KMS-11 (cell line): ENCODE results near the gene TRIM47.
"Not testable (repeated sequence)": the region's sequence is repeated elsewhere in the genome, so short reads cannot be mapped to it uniquely, and the experiment has no call there.

ENCODE experiments used
- H2AFZ ChIP-seq: fragments of 200-600 bp; sonication (generic); 2 replicates; pipeline ENCODE4 v1.6.1; 2016; ENCODE audit warnings: antibody characterized with exemption, mixed run types, low read depth
- H3K27ac ChIP-seq: fragments of 200-600 bp; sonication (generic); 2 replicates; pipeline ENCODE4 v1.6.1; 2016; ENCODE audit warnings: mild to moderate bottlenecking, mixed run types
- H3K27me3 ChIP-seq: fragments of 200-600 bp; sonication (generic); 2 replicates; pipeline ENCODE4 v1.6.1; 2017; ENCODE audit warnings: mild to moderate bottlenecking, low read depth, mixed run types, moderate library complexity; ENCODE audit not compliant: insufficient read depth
- H3K36me3 ChIP-seq: fragments of 200-600 bp; sonication (generic); 2 replicates; pipeline ENCODE4 v1.6.1; 2017; ENCODE audit warnings: mild to moderate bottlenecking, mixed run types; ENCODE audit not compliant: insufficient read depth
- H3K4me1 ChIP-seq: fragments of 200-600 bp; sonication (generic); 2 replicates; pipeline ENCODE4 v1.6.1; 2016; ENCODE audit warnings: mild to moderate bottlenecking, low read depth, mixed run types; ENCODE audit not compliant: poor library complexity, severe bottlenecking
- H3K4me2 ChIP-seq: fragments of 200-600 bp; sonication (generic); 2 replicates; pipeline ENCODE4 v1.7.0; 2016; ENCODE audit warnings: mild to moderate bottlenecking, mixed run types
- H3K4me3 ChIP-seq: fragments of 200-600 bp; sonication (generic); IDR thresholded peaks from 2 replicates; pipeline ENCODE4 v1.6.1; 2017; ENCODE audit warnings: low read depth, low read length, mixed read lengths; ENCODE audit not compliant: insufficient read depth
- H3K79me2 ChIP-seq: fragments of 200-600 bp; sonication (generic); 2 replicates; pipeline ENCODE4 v1.6.1; 2016; ENCODE audit warnings: low read depth, mixed run types; ENCODE audit not compliant: insufficient read depth
- H3K9ac ChIP-seq: fragments of 200-600 bp; sonication (generic); 2 replicates; pipeline ENCODE4 v1.6.1; 2016; ENCODE audit warnings: mild to moderate bottlenecking, mixed run types
- H4K20me1 ChIP-seq: fragments of 200-600 bp; sonication (generic); 2 replicates; pipeline ENCODE4 v1.6.1; 2016; ENCODE audit warnings: mild to moderate bottlenecking, mixed run types; ENCODE audit not compliant: insufficient read depth
- TF ChIP-seq, protein P1 (sequence below): fragments of 200-600 bp; sonication (generic); conservative IDR thresholded peaks from 2 replicates; pipeline ENCODE4 v1.6.1; 2017; ENCODE audit warnings: low read depth, mild to moderate bottlenecking, antibody characterized with exemption, low read length, moderate library complexity, mixed read lengths

The TRIM47 gene

DNA sequence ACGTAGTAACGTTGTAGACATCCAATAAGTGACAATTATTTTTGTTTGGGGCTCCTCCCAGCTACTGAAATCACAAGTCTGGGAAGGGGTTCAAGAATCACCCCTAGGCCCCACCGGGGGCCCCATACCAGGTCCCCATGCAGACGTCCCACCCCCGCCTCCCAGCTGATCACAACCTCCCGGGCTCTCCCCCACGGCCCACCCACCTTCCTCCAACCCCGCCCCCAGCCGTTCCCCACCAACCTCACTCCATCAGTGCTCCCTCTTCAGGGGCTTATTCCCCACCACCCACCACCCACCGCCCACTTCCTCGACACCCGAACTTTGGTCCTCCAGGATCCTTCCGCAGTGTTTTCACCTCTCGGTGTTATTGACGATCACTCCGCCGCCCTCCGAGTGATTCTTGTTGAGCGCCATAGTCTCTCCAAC lies 23.5 kb downstream of the TRIM47 start:
- peak overlapping the region; percentile 85 for H3K4me2 ChIP-seq
- peaks cover 7% of the 10 kb centered on the region; the same call in 1 of the 2 replicates for H3K79me2 ChIP-seq
- H3K27me3 ChIP-seq, result no peaks in the 10 kb centered on the region
- TF ChIP-seq, protein P1, sequence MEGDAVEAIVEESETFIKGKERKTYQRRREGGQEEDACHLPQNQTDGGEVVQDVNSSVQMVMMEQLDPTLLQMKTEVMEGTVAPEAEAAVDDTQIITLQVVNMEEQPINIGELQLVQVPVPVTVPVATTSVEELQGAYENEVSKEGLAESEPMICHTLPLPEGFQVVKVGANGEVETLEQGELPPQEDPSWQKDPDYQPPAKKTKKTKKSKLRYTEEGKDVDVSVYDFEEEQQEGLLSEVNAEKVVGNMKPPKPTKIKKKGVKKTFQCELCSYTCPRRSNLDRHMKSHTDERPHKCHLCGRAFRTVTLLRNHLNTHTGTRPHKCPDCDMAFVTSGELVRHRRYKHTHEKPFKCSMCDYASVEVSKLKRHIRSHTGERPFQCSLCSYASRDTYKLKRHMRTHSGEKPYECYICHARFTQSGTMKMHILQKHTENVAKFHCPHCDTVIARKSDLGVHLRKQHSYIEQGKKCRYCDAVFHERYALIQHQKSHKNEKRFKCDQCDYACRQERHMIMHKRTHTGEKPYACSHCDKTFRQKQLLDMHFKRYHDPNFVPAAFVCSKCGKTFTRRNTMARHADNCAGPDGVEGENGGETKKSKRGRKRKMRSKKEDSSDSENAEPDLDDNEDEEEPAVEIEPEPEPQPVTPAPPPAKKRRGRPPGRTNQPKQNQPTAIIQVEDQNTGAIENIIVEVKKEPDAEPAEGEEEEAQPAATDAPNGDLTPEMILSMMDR, result no peak
- H2AFZ ChIP-seq, result peak overlapping the region; percentile 49; the same call in 1 of the 2 replicates
- no peaks in the 10 kb centered on the region for H4K20me1 ChIP-seq
- no peak overlapping the region for H3K4me3 ChIP-seq
- peak overlapping the region; percentile 79; the same call in 1 of the 2 replicates for H3K9ac ChIP-seq
- H3K4me1 ChIP-seq, result peaks cover 12% of the 10 kb centered on the region
- no peaks in the 10 kb centered on the region for H3K36me3 ChIP-seq
- H3K27ac ChIP-seq, result no peak overlapping the region

DNA sequence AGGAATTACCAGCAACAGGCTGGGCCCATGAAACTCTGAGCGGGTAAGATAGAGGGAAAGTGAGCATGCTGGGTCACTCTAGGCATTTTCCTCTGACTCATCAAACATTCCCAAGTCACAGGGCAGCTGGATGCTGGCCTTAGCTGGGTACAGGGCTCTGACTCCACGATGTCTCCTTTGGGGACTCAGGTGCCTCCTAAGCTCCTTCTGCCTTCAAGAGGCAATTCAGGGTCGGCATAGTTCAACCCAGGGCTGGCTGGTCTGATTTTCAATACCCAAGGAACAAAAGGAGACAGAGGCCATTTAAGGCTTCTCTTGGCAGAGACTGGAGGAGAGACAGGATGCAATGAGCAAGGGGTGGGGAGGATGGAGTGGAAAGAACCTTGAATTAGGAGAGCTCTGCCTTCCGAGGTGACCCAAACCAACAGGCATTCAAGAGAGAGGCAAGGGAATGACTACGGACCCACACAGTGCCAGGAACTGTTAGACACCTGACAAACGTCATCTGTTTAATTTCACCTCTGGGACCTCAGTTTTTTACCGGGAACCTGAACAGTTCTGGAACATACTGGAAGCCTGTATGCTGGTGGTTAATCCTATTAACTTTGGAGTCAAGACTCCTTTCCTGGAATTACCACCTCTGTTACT lies 24.2 kb downstream of the TRIM47 start:
- no peaks in the 10 kb centered on the region for H3K27me3 ChIP-seq
- H3K9ac ChIP-seq, result peak overlapping the region; percentile 79; the same call in 1 of the 2 replicates
- no peaks in the 10 kb centered on the region for H4K20me1 ChIP-seq
- H3K4me2 ChIP-seq, result peak overlapping the region; percentile 85
- no peak overlapping the region for H3K4me3 ChIP-seq
- TF ChIP-seq, protein P1, result no peak
- H3K79me2 ChIP-seq, result peaks cover 7% of the 10 kb centered on the region; the same call in 1 of the 2 replicates
- H3K4me1 ChIP-seq, result peaks cover 12% of the 10 kb centered on the region
- no peaks in the 10 kb centered on the region for H3K36me3 ChIP-seq
- H2AFZ ChIP-seq, result no peak overlapping the region
- no peak overlapping the region for H3K27ac ChIP-seq

DNA sequence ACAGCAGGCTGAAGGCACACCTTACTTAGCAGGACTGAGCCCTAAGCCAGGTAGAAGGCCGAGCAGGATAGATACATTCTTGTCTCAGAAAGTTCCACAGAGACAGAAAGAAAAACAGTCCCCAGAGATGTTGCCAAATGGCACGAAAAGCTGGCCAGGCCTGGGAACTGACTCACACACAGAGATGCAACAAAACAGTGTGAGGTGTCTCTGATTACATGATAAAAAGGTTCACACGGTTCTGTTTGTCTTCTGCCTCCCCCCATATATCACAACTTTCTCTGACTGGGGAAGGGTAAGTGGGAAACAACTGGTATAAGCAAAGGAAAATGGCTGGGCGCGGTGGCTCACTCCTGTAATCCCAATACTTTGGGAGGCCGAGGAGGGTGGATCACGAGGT lies 24.9 kb downstream of the TRIM47 start:
- Histone ChIP-seq H2AFZ (no peak overlapping the region), H3K36me3 (no peaks in the 10 kb centered on the region), H3K27ac (no peak overlapping the region), H3K4me2 (no peak overlapping the region), H3K4me3 (no peak overlapping the region), H3K27me3 (no peaks in the 10 kb centered on the region), H3K4me1 (peaks cover 12% of the 10 kb centered on the region), H3K9ac (no peak overlapping the region), H3K79me2 (peaks cover 7% of the 10 kb centered on the region; the same call in 1 of the 2 replicates), H4K20me1 (no peaks in the 10 kb centered on the region)
- TF ChIP-seq, protein P1, result no peak

DNA sequence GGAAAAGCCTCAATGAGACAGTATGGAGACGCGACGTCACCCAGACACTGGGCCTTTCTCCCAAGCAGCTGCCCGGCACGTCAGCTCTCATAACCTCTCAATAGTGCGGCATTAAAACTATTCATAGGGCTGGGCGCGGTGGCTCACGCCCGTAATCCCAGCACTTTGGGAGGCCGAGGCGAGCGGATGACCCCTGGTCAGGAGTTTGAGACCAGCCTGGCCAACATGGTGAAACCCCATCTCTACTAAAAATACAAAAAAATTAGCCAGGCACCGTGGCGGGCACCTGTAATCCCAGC lies 26.7 kb downstream of the TRIM47 start:
- H3K27me3 ChIP-seq, H3K36me3 ChIP-seq, H3K4me2 ChIP-seq, H3K4me3 ChIP-seq, H3K27ac ChIP-seq, H2AFZ ChIP-seq, H4K20me1 ChIP-seq, H3K9ac ChIP-seq, H3K4me1 ChIP-seq, H3K79me2 ChIP-seq: not testable (repeated sequence)

DNA sequence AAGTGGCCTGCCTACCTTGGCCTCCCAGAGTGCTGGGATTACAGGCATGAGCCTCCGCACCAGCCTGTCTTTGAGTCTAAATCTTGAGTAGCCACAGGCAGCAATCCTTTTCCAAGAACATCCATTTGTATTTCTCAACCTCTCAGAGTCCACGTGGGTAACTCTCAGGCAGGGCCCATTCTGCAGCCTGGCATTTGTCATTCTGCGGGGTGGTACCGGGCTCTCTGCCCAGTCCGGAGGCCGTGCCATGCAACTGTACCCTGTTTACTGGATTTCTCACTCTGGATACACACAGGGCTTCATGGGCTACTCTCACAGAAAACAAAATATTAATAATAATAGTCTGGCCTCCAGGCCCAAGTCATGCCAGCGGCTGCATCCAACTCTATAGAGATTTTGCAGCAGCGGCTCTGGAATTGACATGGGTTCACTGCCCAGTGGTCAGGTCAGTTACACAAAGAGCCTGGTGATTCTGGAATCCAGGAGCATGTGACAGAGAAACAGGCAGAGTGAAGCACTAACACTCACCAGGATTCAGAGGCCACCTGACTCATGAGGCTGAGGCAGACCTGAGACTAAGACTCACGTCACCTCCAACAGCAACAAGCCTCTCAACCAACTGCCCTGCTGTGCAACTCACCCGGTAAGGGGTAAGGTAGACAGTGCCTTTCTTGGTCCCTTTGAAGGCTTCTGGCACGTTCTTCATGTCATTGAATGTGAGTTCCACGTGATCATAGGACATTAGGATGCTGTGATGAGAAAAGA lies 27.3 kb downstream of the TRIM47 start:
- Histone ChIP-seq H3K27ac (no peak overlapping the region), H3K4me1 (peaks cover 7% of the 10 kb centered on the region), H3K9ac (no peak overlapping the region), H4K20me1 (no peaks in the 10 kb centered on the region), H2AFZ (no peak overlapping the region), H3K27me3 (no peaks in the 10 kb centered on the region), H3K4me2 (no peak overlapping the region), H3K4me3 (no peak overlapping the region), H3K36me3 (no peaks in the 10 kb centered on the region), H3K79me2 (peaks cover 7% of the 10 kb centered on the region; the same call in 1 of the 2 replicates)
- TF ChIP-seq, protein P1, result no peak
